Measurements from ENCODE around the gene SHB. TPM values are rescaled to one million over a fixed set of nuclear protein-coding genes. Genes with fewer than 3 reads are reported as not detected.

Gene SHB
- total and polyA plus RNA-seq, 7 donors, result 4.0 to 30.7 (median 8.6) TPM

DNA sequence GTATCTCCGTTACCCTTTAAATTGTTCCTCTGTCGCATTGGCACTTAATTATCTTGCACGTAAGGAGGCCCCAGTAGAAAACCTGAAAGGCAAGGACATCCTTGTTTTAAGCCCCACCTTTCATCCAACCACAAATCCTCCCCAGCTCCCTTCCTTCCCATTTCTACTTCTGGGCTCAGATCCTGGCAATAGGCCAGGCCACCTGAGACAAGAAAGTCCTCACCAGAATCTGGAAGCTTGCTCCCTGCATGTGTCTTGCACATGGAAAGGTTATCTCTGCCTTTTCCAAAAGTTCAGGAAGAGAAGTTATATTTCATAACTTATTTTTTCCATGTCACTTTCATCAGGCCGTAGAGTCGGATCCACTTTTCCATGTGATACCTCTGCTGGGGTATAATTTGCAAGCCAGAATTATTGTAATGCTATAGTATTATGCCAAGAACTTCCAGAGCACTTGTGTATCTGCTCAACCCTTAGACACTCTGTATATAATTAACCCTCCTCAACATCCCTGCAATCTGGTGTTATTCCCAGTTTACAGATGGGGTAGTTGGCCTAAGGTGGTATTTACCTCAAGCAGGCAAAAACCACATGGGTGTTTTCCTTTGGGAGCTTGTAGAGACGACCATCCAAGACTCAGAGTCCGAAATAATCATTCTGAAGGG, 2.6 kb upstream of the SHB start:
- no peaks in the 10 kb centered on the region for H3K9me3 ChIP-seq
- ATAC-seq (no peak), DNase-seq (no peak)
- H3K36me3 ChIP-seq (ENCODE audit: insufficient read depth in 1 of 2, low read depth in 1 of 2), result no peaks in the 10 kb centered on the region
- H3K4me1 ChIP-seq, result peaks cover 15% of the 10 kb centered on the region
- no peak overlapping the region for H3K27ac ChIP-seq
- WGBS, 3 donors, result 61 to 67% (median 66%) methylated on average over 7 of the region's 7 CpGs
- TF ChIP-seq, protein P1, sequence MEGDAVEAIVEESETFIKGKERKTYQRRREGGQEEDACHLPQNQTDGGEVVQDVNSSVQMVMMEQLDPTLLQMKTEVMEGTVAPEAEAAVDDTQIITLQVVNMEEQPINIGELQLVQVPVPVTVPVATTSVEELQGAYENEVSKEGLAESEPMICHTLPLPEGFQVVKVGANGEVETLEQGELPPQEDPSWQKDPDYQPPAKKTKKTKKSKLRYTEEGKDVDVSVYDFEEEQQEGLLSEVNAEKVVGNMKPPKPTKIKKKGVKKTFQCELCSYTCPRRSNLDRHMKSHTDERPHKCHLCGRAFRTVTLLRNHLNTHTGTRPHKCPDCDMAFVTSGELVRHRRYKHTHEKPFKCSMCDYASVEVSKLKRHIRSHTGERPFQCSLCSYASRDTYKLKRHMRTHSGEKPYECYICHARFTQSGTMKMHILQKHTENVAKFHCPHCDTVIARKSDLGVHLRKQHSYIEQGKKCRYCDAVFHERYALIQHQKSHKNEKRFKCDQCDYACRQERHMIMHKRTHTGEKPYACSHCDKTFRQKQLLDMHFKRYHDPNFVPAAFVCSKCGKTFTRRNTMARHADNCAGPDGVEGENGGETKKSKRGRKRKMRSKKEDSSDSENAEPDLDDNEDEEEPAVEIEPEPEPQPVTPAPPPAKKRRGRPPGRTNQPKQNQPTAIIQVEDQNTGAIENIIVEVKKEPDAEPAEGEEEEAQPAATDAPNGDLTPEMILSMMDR (IDR thresholded peaks at IDR 0.05), result no peak
- no peaks in the 10 kb centered on the region for H3K27me3 ChIP-seq (ENCODE audit: insufficient read depth in 3 of 3, low read length in 2 of 3)
- H3K4me3 ChIP-seq, result no peak overlapping the region
- intact Hi-C loops (cut with DNase I), result no loop called here

DNA sequence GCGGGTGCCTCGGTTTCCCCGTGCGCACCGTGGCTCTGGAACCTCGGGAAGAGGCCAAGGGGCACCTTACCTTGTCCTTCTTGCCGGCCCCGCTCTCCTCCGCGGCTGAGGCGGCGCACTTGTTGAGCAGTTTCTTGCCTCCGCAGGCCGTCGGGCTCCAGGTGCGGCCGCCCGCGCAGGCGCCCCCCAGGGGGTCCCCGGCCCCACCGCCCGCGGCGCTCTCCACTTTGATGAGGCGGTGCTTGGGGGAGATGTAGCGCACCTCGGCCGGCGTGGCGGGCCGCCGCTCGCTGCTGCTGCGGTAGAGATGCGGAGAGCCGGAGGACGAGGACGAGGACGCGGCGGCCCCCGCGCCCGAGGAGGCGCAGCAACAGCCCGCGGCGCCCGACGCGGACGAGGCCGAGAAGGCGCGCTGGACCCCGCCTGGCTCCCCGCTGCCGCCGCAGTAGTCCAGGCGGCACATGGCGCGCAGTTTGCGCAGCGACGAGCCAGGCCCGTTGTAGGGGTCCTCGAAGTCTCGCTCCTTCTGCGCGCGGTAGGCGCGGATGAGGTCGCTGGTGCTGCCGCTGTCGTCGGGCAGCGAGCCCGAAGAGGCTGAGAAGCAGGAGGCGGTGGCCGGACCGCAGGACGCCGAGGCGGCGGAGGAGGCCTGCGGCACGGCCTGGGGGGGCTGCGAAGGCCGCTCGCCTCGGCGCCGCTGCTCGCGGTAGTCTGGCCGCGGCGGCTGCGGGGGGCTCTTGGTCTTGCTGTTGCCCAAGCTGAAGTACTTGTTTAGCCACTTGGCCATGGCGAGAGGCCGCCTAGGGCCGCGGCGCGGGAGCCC, 957 bp downstream of the SHB start:
- Histone ChIP-seq H3K36me3 (ENCODE audit: insufficient read depth in 1 of 2, low read depth in 1 of 2) (no peaks in the 10 kb centered on the region), H3K4me3 (peak overlapping the region; percentile 98), H3K4me1 (peaks cover 40% of the 10 kb centered on the region), H3K9me3 (no peaks in the 10 kb centered on the region), H3K27ac (peak overlapping the region; percentile 97), H3K27me3 (ENCODE audit: insufficient read depth in 3 of 3, low read length in 2 of 3) (no peaks in the 10 kb centered on the region)
- DNase-seq (peak; percentile 31 to 58), ATAC-seq (peak in 1 of 4 donors; percentile 9)
- TF ChIP-seq, protein P1 (IDR thresholded peaks at IDR 0.05), result no peak
- 2 to 6% (median 3%) methylated on average over 66 to 107 of the region's 107 CpGs for WGBS, 3 donors
- intact Hi-C loops (cut with DNase I), result loop anchor here (5.0 kb wide), 2 partner anchors 51 to 151 kb away; no protein-coding TSS in a partner anchor

DNA sequence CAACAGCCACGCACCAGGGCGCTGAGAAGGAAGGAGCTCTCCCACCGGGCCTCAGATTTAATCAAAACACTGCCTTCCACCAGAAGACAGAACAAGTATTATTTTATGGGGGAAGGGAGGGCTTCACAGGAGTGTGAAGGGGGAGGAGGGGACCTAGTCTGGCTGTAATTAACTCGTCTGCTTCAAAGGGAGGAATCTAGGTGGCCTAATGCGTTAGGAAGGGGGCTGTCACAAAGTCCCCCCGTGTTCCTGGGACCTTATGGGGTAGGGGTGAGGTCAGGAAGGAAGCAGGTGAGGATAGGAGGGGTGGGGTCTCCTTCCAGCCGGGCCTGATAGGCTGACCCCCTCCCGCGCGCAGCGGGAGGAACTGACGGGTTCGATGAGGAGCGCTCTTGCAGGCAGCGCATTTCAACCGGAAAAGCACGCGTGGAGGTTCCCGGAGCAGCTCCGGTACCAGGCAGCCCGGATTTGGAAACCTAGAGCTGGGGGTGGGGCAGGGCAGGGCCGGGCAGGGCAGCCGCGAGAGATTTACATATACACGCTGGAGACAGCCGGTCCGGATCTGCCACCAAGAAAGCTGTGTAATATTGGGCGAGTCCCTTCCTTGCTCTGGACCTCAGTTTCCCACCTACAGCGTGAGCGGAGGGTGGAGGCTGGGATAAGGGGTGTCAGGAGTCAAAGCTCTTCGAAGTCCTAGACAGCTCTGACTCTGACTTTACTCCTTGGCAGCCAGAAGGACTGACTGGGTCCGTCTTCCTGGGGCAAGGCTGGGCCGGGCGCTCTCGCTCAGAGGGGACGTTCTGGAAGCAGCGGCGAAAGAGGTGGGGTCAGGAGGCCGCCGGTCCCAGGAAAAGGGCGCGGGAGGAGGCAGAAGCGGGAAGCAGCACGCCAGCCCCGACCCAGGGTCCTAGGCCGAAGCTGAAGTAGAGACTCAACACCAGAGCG, 1.8 kb downstream of the SHB start:
- no peaks in the 10 kb centered on the region for H3K9me3 ChIP-seq
- intact Hi-C loops (cut with DNase I), result loop anchor here (5.0 kb wide), 2 partner anchors 50 to 150 kb away; no protein-coding TSS in a partner anchor
- peak overlapping the region; percentile 98 for H3K4me3 ChIP-seq
- ATAC-seq, result peak; percentile 29 to 52 (median 40)
- H3K36me3 ChIP-seq (ENCODE audit: insufficient read depth in 1 of 2, low read depth in 1 of 2), result no peaks in the 10 kb centered on the region
- H3K27ac ChIP-seq, result peak overlapping the region; percentile 97
- 19 to 33% (median 23%) methylated on average over 42 to 47 of the region's 47 CpGs for WGBS, 3 donors
- DNase-seq, result peak; percentile 59 to 65
- no peaks in the 10 kb centered on the region for H3K27me3 ChIP-seq (ENCODE audit: insufficient read depth in 3 of 3, low read length in 2 of 3)
- peaks cover 46% of the 10 kb centered on the region for H3K4me1 ChIP-seq
- TF ChIP-seq, protein P1 (IDR thresholded peaks at IDR 0.05), result no peak

DNA sequence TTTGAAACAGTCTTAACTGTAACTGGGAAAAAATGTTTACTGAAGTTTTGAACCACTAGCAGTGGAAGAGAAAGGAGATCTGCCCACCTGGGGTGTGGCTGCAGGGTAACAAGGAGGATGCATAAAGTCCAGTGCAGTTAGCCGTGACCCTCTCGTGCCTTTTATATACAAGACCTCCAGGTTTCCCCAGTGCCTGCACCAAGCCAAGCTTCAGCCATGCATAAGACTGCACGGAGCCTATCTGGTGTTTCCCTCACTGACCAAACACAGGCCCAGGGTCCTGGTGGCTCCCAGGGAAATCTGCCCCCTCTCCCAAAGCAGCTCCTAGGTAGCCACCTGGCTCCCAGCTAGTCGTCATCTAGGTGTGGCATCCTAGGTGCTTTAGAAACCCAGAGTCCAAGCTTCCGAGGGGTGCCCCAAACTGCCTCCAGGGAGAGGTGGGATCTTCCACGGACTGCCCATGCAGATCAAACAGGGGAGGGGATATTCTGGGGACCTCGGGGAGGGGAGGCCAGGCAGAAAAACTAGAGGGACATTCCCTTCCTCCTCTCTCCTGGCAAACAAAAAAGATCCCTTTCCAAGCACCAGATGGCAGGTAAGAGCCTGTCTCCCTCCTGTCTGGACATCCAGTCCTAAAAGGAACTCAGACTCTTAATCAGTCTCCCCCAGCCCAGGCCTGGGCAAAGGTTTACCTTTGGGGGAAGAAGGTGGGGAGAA, 2.7 kb downstream of the SHB start:
- intact Hi-C loops (cut with DNase I), result loop anchor here (5.0 kb wide), 2 partner anchors 49 to 149 kb away; no protein-coding TSS in a partner anchor
- Histone ChIP-seq H3K36me3 (ENCODE audit: insufficient read depth in 1 of 2, low read depth in 1 of 2) (no peaks in the 10 kb centered on the region), H3K4me3 (peak overlapping the region; percentile 98), H3K9me3 (no peaks in the 10 kb centered on the region), H3K4me1 (peaks cover 53% of the 10 kb centered on the region), H3K27me3 (ENCODE audit: insufficient read depth in 3 of 3, low read length in 2 of 3) (no peaks in the 10 kb centered on the region), H3K27ac (peak overlapping the region; percentile 97)
- 72 to 76% (median 73%) methylated on average over 7 of the region's 7 CpGs for WGBS, 3 donors
- TF ChIP-seq, protein P1 (IDR thresholded peaks at IDR 0.05), result peak; percentile 6
- ATAC-seq (no peak), DNase-seq (no peak)

Measured in psoas muscle (tissue), 8 donors.